Measurements from ENCODE around the gene KCNAB1. TPM values are rescaled to one million over a fixed set of nuclear protein-coding genes. Genes with fewer than 3 reads are reported as not detected.

KCNAB1 gene
- total RNA-seq, 1 donor from 2014 or later = 2.1 TPM

DNA sequence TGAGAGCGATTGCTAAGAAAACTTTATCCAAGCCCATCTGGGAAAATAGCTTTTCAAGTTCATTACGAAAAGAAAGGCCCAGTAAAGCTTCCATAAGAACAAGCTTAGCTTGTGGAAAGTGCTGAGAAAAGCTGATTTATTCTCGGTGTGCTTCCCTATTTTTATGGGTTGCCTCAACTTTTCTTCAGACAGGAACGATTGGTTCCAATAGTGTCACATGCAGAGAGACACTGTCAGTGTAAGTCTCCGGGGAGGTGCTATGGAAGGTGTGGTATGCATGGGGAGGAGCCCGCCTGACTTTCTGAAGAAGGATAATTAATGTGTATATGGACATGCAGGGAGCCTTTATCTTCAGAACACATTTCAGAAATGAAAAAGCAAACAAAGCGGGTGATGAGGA lies 257.3 kb downstream of the KCNAB1 start:
- Mint-ChIP-seq H3K27me3 (peaks cover 9% of the 10 kb centered on the region), H3K9me3 (ENCODE audit: low read depth) (no peaks in the 10 kb centered on the region), H3K27ac (no peak overlapping the region), H3K36me3 (ENCODE audit: insufficient read depth) (no peaks in the 10 kb centered on the region), H3K4me1 (ENCODE audit: low read depth) (peaks cover 20% of the 10 kb centered on the region), H3K4me3 (ENCODE audit: low read depth) (no peak overlapping the region)
- TF ChIP-seq, protein P1, sequence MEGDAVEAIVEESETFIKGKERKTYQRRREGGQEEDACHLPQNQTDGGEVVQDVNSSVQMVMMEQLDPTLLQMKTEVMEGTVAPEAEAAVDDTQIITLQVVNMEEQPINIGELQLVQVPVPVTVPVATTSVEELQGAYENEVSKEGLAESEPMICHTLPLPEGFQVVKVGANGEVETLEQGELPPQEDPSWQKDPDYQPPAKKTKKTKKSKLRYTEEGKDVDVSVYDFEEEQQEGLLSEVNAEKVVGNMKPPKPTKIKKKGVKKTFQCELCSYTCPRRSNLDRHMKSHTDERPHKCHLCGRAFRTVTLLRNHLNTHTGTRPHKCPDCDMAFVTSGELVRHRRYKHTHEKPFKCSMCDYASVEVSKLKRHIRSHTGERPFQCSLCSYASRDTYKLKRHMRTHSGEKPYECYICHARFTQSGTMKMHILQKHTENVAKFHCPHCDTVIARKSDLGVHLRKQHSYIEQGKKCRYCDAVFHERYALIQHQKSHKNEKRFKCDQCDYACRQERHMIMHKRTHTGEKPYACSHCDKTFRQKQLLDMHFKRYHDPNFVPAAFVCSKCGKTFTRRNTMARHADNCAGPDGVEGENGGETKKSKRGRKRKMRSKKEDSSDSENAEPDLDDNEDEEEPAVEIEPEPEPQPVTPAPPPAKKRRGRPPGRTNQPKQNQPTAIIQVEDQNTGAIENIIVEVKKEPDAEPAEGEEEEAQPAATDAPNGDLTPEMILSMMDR (IDR thresholded peaks at IDR 0.05; ENCODE audit: unreplicated experiment) = no peak
- DNase-seq (ENCODE audit: low spot score, unreplicated experiment) = no peak

DNA sequence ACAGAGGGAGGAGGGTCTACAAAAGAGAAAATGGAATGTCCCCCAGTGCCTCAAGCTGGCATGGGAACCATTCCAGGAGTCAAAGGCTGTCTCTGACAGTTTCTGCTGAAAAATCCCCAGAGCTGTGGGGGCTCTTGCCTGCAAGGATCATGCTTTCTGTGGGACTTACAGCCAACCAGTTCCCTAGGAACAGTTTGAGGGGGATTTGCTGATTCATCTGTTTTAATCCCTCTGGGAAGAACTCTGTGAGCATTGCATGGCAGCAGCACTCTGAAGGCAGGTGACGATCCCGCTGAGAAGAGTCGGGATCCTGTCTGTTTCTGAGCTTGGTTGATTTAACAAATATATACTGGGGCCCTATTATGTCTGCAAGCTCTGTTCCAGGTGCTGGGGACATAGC lies 258.5 kb downstream of the KCNAB1 start:
- H3K36me3 Mint-ChIP-seq (ENCODE audit: insufficient read depth) = no peaks in the 10 kb centered on the region
- no peaks in the 10 kb centered on the region for H3K9me3 Mint-ChIP-seq (ENCODE audit: low read depth)
- DNase-seq (ENCODE audit: low spot score, unreplicated experiment) = no peak
- H3K27me3 Mint-ChIP-seq = peaks cover 10% of the 10 kb centered on the region
- H3K27ac Mint-ChIP-seq = no peak overlapping the region
- H3K4me3 Mint-ChIP-seq (ENCODE audit: low read depth) = no peak overlapping the region
- TF ChIP-seq, protein P1 (IDR thresholded peaks at IDR 0.05; ENCODE audit: unreplicated experiment) = no peak
- peaks cover 20% of the 10 kb centered on the region for H3K4me1 Mint-ChIP-seq (ENCODE audit: low read depth)

DNA sequence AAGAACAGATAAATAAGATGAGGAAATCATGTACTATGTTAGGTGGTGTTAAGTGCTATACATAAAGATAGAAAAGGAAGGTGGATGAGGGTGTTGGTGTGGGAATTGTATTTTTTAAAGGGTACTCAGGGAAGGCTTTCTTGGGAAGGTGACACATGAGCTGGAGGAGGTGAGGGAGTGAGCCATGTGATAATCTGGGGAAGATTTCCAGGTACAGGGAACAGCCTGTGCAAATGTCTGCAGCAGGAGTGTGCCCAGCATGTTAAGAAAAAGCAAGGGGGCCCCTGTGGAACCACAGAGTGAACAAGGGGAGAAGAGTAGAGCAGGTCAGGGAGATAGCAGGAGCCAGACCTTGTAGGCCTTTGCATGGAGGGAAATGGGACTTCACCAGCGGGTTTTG lies 258.9 kb downstream of the KCNAB1 start:
- H3K9me3 Mint-ChIP-seq (ENCODE audit: low read depth) = no peaks in the 10 kb centered on the region

DNA sequence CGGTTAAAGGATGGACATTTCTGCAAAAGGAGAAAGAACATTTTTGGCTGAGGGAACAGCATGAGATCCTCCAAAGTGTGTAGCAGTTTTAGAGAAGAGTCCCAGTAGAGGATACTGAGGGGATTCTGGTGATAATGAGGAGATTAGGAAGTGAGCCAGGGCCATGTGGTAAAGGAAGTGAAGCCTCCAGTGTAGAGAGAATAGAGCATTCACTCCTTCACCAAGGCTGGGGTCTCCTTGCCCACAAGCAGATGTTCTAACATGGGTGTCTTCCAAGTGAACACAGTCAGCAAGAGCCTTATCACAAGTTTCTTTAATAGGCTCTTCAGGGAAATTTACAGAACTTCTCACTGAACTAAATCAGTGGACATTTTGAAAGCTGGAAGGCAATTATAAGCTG lies 260.9 kb downstream of the KCNAB1 start:
- H3K36me3 Mint-ChIP-seq (ENCODE audit: insufficient read depth) = no peaks in the 10 kb centered on the region
- H3K4me1 Mint-ChIP-seq (ENCODE audit: low read depth) = peaks cover 17% of the 10 kb centered on the region
- TF ChIP-seq, protein P1 (IDR thresholded peaks at IDR 0.05; ENCODE audit: unreplicated experiment) = no peak
- H3K9me3 Mint-ChIP-seq (ENCODE audit: low read depth) = no peaks in the 10 kb centered on the region
- no peak for DNase-seq (ENCODE audit: low spot score, unreplicated experiment)
- H3K4me3 Mint-ChIP-seq (ENCODE audit: low read depth) = no peak overlapping the region
- H3K27me3 Mint-ChIP-seq = peaks cover 19% of the 10 kb centered on the region
- H3K27ac Mint-ChIP-seq = no peak overlapping the region

More for the DNA sequence above, 258.9 kb downstream of the KCNAB1 start:
- no peak overlapping the region for H3K27ac Mint-ChIP-seq
- H3K27me3 Mint-ChIP-seq = peaks cover 15% of the 10 kb centered on the region
- peaks cover 20% of the 10 kb centered on the region for H3K4me1 Mint-ChIP-seq (ENCODE audit: low read depth)
- DNase-seq (ENCODE audit: low spot score, unreplicated experiment) = no peak
- H3K36me3 Mint-ChIP-seq (ENCODE audit: insufficient read depth) = no peaks in the 10 kb centered on the region
- no peak overlapping the region for H3K4me3 Mint-ChIP-seq (ENCODE audit: low read depth)
- TF ChIP-seq, protein P1 (IDR thresholded peaks at IDR 0.05; ENCODE audit: unreplicated experiment) = no peak

- no peak overlapping the region for H3K4me3 Mint-ChIP-seq (ENCODE audit: low read depth)
- peaks cover 19% of the 10 kb centered on the region for H3K27me3 Mint-ChIP-seq
- H3K4me1 Mint-ChIP-seq (ENCODE audit: low read depth) = peaks cover 13% of the 10 kb centered on the region
- no peaks in the 10 kb centered on the region for H3K9me3 Mint-ChIP-seq (ENCODE audit: low read depth)
- TF ChIP-seq, protein P1 (IDR thresholded peaks at IDR 0.05; ENCODE audit: unreplicated experiment) = peak; percentile 49
- DNase-seq (ENCODE audit: low spot score, unreplicated experiment) = no peak
- no peaks in the 10 kb centered on the region for H3K36me3 Mint-ChIP-seq (ENCODE audit: insufficient read depth)
- no peak overlapping the region for H3K27ac Mint-ChIP-seq
Measured at GRCh38 chr3:156382458-156383346, 262.3 kb downstream of the KCNAB1 start.

All from progenitor cell of endocrine pancreas (in vitro differentiated cells).